Osteocyte (in vitro differentiated cells): ENCODE data around the gene KDM5A. TPM values are rescaled to one million over a fixed set of nuclear protein-coding genes. Genes with fewer than 3 reads are reported as not detected.

Source experiments
- DNase-seq: peaks from one replicate; pipeline ENCODE4 v3.0.0; 2021; ENCODE audit warnings: mixed read lengths; ENCODE audit not compliant: unreplicated experiment; ENCODE audit errors: extremely low spot score
- H3K27ac Mint-ChIP-seq: one replicate; pipeline ENCODE4 v1.8.0; 2021; ENCODE audit warnings: mild to moderate bottlenecking, mixed read lengths; ENCODE audit not compliant: unreplicated experiment
- H3K27me3 Mint-ChIP-seq: one replicate; pipeline ENCODE4 v1.8.0; 2021; ENCODE audit warnings: mixed read lengths; ENCODE audit not compliant: unreplicated experiment
- H3K36me3 Mint-ChIP-seq: one replicate; pipeline ENCODE4 v1.8.0; 2021; ENCODE audit warnings: mixed read lengths; ENCODE audit not compliant: unreplicated experiment
- H3K4me1 Mint-ChIP-seq: one replicate; pipeline ENCODE4 v1.8.0; 2021; ENCODE audit warnings: mixed read lengths; ENCODE audit not compliant: unreplicated experiment
- H3K4me3 Mint-ChIP-seq: one replicate; pipeline ENCODE4 v1.8.0; 2021; ENCODE audit warnings: mild to moderate bottlenecking, moderate library complexity, mixed read lengths; ENCODE audit not compliant: unreplicated experiment
- H3K9me3 Mint-ChIP-seq: one replicate; pipeline ENCODE4 v1.8.0; 2021; ENCODE audit warnings: mixed read lengths; ENCODE audit not compliant: unreplicated experiment
- total RNA-seq: library from RNA; stranded (reverse); gene quantifications from 2 replicates; pipeline ENCODE4 v1.2.1, GENCODE V29; 2021
- TF ChIP-seq, protein P1 (sequence below): fragments of 200-600 bp; sonication (generic); IDR thresholded peaks from 2 replicates; pipeline ENCODE4 v1.5.0; 2021; ENCODE audit warnings: antibody characterized with exemption, mild to moderate bottlenecking, moderate library complexity

The KDM5A gene
- total RNA-seq, 1 donor from 2014 or later: 81.1 TPM

DNA sequence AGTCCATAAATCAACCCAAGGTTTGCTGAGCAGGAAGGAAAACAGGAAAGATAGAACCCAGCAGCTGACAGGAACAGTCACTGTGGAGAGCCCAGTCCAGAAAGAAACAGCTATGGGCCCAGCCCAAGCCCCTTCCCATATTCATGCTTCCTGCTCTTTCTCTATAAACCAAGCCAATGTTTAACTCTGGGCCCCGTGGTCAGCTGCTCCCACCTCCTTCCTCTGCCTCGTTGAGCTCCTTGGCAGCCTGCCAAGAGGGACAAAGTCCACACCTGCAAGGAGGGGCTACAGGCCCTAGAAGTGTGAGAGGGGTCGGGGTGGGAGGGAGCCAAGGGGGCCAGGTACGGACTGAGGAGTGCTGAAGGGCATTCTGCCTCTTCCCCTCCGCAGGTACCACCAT, 136.5 kb downstream of the KDM5A start:
- Mint-ChIP-seq H3K4me1 (no peaks in the 10 kb centered on the region), H3K4me3 (no peak overlapping the region), H3K27me3 (peaks cover 58% of the 10 kb centered on the region), H3K9me3 (peaks cover 4% of the 10 kb centered on the region), H3K36me3 (no peaks in the 10 kb centered on the region), H3K27ac (no peak overlapping the region)
- peak; percentile 80 for DNase-seq
- TF ChIP-seq, protein P1, sequence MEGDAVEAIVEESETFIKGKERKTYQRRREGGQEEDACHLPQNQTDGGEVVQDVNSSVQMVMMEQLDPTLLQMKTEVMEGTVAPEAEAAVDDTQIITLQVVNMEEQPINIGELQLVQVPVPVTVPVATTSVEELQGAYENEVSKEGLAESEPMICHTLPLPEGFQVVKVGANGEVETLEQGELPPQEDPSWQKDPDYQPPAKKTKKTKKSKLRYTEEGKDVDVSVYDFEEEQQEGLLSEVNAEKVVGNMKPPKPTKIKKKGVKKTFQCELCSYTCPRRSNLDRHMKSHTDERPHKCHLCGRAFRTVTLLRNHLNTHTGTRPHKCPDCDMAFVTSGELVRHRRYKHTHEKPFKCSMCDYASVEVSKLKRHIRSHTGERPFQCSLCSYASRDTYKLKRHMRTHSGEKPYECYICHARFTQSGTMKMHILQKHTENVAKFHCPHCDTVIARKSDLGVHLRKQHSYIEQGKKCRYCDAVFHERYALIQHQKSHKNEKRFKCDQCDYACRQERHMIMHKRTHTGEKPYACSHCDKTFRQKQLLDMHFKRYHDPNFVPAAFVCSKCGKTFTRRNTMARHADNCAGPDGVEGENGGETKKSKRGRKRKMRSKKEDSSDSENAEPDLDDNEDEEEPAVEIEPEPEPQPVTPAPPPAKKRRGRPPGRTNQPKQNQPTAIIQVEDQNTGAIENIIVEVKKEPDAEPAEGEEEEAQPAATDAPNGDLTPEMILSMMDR: no peak

- Mint-ChIP-seq H3K9me3 (peaks cover 5% of the 10 kb centered on the region), H3K36me3 (no peaks in the 10 kb centered on the region), H3K4me1 (no peaks in the 10 kb centered on the region), H3K4me3 (no peak overlapping the region), H3K27me3 (peaks cover 42% of the 10 kb centered on the region), H3K27ac (no peak overlapping the region)
- DNase-seq: no peak
- TF ChIP-seq, protein P1: no peak
Measured at GRCh38 chr12:247271-247670, 141.8 kb downstream of the KDM5A start.

DNA sequence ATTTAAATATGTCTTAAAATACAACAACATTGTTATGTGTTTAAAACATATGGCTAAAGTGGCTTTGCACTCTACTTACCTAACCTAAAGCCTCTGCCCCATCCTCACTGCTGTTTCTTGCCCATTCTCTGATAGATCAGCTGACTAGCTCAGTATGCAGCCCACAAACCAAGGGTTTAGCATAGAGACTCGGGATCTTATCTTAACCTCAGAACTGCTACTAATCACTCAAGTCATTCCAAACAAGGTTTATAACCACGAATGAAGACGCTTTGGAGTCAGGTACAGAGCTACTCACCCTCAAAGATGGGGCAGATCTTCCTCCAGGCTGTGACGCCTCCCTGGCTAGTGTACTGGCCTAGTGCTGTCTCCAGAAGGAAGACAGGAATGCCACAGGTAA, 145.7 kb downstream of the KDM5A start:
- peaks cover 5% of the 10 kb centered on the region for H3K9me3 Mint-ChIP-seq
- H3K36me3 Mint-ChIP-seq: no peaks in the 10 kb centered on the region
- no peak overlapping the region for H3K4me3 Mint-ChIP-seq
- no peaks in the 10 kb centered on the region for H3K4me1 Mint-ChIP-seq
- no peak overlapping the region for H3K27ac Mint-ChIP-seq
- peaks cover 22% of the 10 kb centered on the region for H3K27me3 Mint-ChIP-seq
- DNase-seq: peak; percentile 36
- TF ChIP-seq, protein P1: no peak

- peaks cover 15% of the 10 kb centered on the region for H3K27me3 Mint-ChIP-seq
- DNase-seq: peak; percentile 75
- H3K4me1 Mint-ChIP-seq: no peaks in the 10 kb centered on the region
- H3K9me3 Mint-ChIP-seq: no peaks in the 10 kb centered on the region
- no peaks in the 10 kb centered on the region for H3K36me3 Mint-ChIP-seq
- TF ChIP-seq, protein P1: no peak
- H3K4me3 Mint-ChIP-seq: no peak overlapping the region
- no peak overlapping the region for H3K27ac Mint-ChIP-seq
Measured at GRCh38 chr12:242496-242895, 146.6 kb downstream of the KDM5A start.

DNA sequence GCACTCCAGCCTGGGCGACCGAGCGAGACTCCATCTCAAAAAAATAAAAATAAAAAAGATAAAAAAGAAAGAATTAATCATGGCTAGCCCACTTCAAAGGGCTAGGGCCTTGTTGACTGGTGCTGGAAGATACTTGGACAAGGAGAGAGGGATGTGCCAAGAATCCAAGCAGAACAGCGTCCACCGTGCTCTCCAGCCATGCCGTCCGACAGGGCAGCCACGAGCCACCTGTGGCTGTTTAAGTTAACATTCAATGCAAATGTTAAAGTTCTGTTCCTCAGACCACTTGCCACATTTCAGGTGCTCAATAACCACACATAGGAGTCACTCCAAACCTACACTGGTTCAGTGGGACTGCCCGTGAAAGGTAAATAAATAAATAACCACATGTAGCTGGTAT, 147.9 kb downstream of the KDM5A start:
- Mint-ChIP-seq H3K36me3 (no peaks in the 10 kb centered on the region), H3K4me3 (no peak overlapping the region), H3K27ac (no peak overlapping the region), H3K9me3 (peaks cover under 1% of the 10 kb centered on the region), H3K4me1 (no peaks in the 10 kb centered on the region), H3K27me3 (peaks cover 15% of the 10 kb centered on the region)
- peak; percentile 60 for DNase-seq
- TF ChIP-seq, protein P1: no peak
